Chondrocyte (in vitro differentiated cells): ENCODE measurements around the gene MAGEC3. TPM values are rescaled to one million over a fixed set of nuclear protein-coding genes. Genes with fewer than 3 reads are reported as not detected.

Experiments used
- DNase-seq: peaks from one replicate; pipeline ENCODE4 v3.0.0; 2021; ENCODE audit warnings: mixed read lengths, low spot score
- H3K27ac Mint-ChIP-seq: one replicate; pipeline ENCODE4 v1.8.0; 2021; ENCODE audit warnings: mild to moderate bottlenecking, moderate library complexity, mixed read lengths; ENCODE audit not compliant: unreplicated experiment
- H3K27me3 Mint-ChIP-seq: 2 replicates; pipeline ENCODE4 v1.8.0; 2021; ENCODE audit warnings: low read depth, mixed read lengths
- H3K36me3 Mint-ChIP-seq: 2 replicates; pipeline ENCODE4 v1.8.0; 2021; ENCODE audit warnings: low read depth, mixed read lengths
- H3K4me1 Mint-ChIP-seq: 2 replicates; pipeline ENCODE4 v1.8.0; 2021; ENCODE audit warnings: low read depth, mild to moderate bottlenecking, mixed read lengths
- H3K4me3 Mint-ChIP-seq: one replicate; pipeline ENCODE4 v1.8.0; 2021; ENCODE audit warnings: mild to moderate bottlenecking, moderate library complexity, mixed read lengths; ENCODE audit not compliant: unreplicated experiment
- H3K9me3 Mint-ChIP-seq: 2 replicates; pipeline ENCODE4 v1.8.0; 2021; ENCODE audit warnings: low read depth, mixed read lengths
- CTCF ChIP-seq: fragments of 200-600 bp; sonication (generic); IDR thresholded peaks from 2 replicates; pipeline ENCODE4 v1.5.0; 2021; ENCODE audit warnings: antibody characterized with exemption, mild to moderate bottlenecking, moderate library complexity
- long read RNA-seq: library from polyadenylated mRNA; stranded (forward); transcript quantifications from one replicate; pipeline ENCODE4 v2.0.0, GENCODE V29; 2021
- total RNA-seq: library from RNA; stranded (reverse); gene quantifications from 3 replicates; pipeline ENCODE4 v1.2.1, GENCODE V29; 2021

MAGEC3 gene
- not detected in 3 replicates for total RNA-seq
- long read RNA-seq: 0 reads

- Mint-ChIP-seq H3K27me3 (no peaks in the 10 kb centered on the region), H3K9me3 (peaks cover 28% of the 10 kb centered on the region), H3K4me1 (no peaks in the 10 kb centered on the region), H3K4me3 (no peak within 1 kb of the TSS), H3K27ac (no peak within 1 kb of the TSS), H3K36me3 (no peaks in the 10 kb centered on the region)
- DNase-seq: no peak
- TF ChIP-seq CTCF: no peak
Measured at GRCh38 chrX:141838016-141838415, at the start of gene MAGEC3. TSS of gene MAGEC3 (plus strand) at chrX:141838316. CDS start at chrX:141838316, 0 bp downstream.

DNA sequence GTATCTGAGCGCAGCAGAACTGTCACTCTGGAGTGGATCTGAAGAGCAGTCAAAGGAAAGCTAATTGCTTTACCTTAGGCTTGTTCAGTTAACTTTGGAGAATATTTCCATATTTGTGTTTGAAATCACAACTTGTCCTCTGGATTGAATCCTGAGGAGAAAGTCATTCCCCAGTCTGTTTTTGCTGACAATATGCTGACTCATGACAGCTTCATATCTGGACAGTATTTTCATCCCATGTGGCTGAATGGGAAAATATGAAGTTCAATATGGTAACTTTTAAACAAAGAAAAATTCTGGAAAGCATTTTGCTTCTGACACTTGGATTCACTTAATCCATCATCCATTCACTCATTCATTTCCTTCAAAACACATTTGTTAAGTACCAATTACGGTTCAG is 46.3 kb upstream of the MAGEC3 start:
- H3K4me1 Mint-ChIP-seq: no peaks in the 10 kb centered on the region
- DNase-seq: no peak
- no peaks in the 10 kb centered on the region for H3K27me3 Mint-ChIP-seq

GRCh38 chrX:141811438-141811837 is 26.7 kb upstream of the MAGEC3 start:
- H3K9me3 Mint-ChIP-seq: peaks cover 28% of the 10 kb centered on the region
- H3K4me3 Mint-ChIP-seq: no peak overlapping the region
- H3K4me1 Mint-ChIP-seq: no peaks in the 10 kb centered on the region
- TF ChIP-seq CTCF: no peak
- no peaks in the 10 kb centered on the region for H3K27me3 Mint-ChIP-seq
- no peaks in the 10 kb centered on the region for H3K36me3 Mint-ChIP-seq
- DNase-seq: no peak
- no peak overlapping the region for H3K27ac Mint-ChIP-seq

More for the DNA sequence above, 46.3 kb upstream of the MAGEC3 start:
- no peak overlapping the region for H3K27ac Mint-ChIP-seq
- no peak for TF ChIP-seq CTCF
- H3K4me3 Mint-ChIP-seq: no peak overlapping the region
- no peaks in the 10 kb centered on the region for H3K36me3 Mint-ChIP-seq
- H3K9me3 Mint-ChIP-seq: peaks cover 3% of the 10 kb centered on the region

DNA sequence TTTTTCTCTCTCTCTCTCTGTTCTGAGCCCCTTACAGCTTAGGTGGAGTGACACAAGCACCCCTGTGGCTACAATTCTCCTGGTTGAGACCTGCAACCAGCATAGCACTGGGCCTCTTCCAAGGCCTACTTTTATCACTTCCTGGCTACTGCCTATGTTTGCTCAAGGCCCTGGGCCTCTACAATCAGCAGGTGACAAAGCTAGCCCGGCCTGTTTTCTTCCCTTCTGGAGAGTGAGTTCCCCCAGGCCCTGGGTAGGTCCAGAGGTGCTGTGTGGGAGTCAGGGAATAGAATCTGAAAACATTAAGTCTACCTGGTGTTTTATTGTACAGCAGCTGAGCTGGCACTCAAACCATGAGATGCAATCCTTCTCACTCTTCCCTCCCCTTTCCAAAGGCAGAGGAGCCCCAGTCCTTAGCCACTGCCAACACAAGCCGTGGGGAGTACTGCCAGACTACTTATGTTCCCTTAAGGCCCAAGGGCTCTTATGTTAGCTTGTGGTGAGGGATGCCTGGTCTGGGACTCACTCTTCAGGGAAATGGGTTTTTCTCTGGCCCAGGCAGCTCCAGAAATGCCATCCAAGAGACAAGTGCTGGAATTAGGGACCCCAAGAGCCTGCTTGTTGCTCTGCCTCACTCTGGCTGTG is 23.8 kb upstream of the MAGEC3 start:
- no peak overlapping the region for H3K4me3 Mint-ChIP-seq
- no peaks in the 10 kb centered on the region for H3K4me1 Mint-ChIP-seq
- peaks cover 29% of the 10 kb centered on the region for H3K9me3 Mint-ChIP-seq
- H3K36me3 Mint-ChIP-seq: no peaks in the 10 kb centered on the region
- H3K27ac Mint-ChIP-seq: no peak overlapping the region
- TF ChIP-seq CTCF: no peak
- no peaks in the 10 kb centered on the region for H3K27me3 Mint-ChIP-seq
- DNase-seq: no peak

DNA sequence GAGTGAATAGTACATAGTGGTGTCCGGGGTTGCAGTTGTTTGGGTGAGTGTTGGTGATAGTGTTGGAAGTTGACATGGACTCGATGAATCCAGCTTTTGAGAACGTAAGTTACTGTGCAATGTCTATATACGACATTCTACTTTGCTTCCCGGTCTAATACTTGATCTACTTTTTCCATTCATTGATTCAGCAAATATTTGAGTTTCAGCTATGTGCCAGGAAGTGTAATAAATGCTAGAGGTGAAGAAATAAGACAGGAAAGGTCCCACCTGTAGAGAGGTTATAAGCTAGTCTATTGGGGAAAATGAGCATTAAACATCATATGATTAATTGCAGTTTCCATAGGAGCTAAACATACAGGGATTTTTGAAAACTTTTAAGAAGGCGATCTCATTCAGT is 22.2 kb upstream of the MAGEC3 start:
- no peak for TF ChIP-seq CTCF
- H3K36me3 Mint-ChIP-seq: no peaks in the 10 kb centered on the region
- no peak for DNase-seq
- no peak overlapping the region for H3K27ac Mint-ChIP-seq
- no peaks in the 10 kb centered on the region for H3K27me3 Mint-ChIP-seq
- no peaks in the 10 kb centered on the region for H3K4me1 Mint-ChIP-seq
- H3K4me3 Mint-ChIP-seq: no peak overlapping the region
- peaks cover 29% of the 10 kb centered on the region for H3K9me3 Mint-ChIP-seq
